GM18867 (cell line): ENCODE measurements around the gene MORN4.

Experiments
- ATAC-seq: cut with Tn5 transposase; IDR thresholded peaks from one replicate; pipeline ENCODE4 v1.9.1; 2021; ENCODE audit warnings: mild to moderate bottlenecking, moderate library complexity; ENCODE audit not compliant: unreplicated experiment

Gene MORN4

GRCh38 chr10:97575127-97575668 lies 58.1 kb downstream of the MORN4 start:
- no peak for ATAC-seq

GRCh38 chr10:97574374-97575126 lies 58.8 kb downstream of the MORN4 start:
- no peak for ATAC-seq

DNA sequence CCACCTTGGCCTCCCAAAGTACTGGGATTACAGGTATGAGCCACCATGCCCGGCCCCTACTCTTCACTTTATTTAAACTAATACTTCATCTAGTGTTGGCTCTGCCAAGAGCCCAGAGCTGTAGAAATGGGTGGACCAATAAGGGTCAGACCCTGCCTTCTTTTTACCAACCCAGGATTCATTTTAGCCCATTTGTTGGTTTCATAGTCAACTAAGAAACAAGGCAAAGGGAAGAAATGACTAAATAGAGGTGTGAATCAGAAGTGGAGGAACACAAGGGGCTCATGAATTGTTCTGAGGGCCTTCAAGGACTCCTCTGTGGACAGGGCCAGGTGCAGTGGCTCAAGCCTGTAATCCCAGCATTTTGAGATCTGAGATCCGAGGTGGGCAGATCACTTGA lies 59.6 kb downstream of the MORN4 start:
- ATAC-seq: no peak

- ATAC-seq: no peak
Observed at GRCh38 chr10:97573021-97573420, 60.3 kb downstream of the MORN4 start.

DNA sequence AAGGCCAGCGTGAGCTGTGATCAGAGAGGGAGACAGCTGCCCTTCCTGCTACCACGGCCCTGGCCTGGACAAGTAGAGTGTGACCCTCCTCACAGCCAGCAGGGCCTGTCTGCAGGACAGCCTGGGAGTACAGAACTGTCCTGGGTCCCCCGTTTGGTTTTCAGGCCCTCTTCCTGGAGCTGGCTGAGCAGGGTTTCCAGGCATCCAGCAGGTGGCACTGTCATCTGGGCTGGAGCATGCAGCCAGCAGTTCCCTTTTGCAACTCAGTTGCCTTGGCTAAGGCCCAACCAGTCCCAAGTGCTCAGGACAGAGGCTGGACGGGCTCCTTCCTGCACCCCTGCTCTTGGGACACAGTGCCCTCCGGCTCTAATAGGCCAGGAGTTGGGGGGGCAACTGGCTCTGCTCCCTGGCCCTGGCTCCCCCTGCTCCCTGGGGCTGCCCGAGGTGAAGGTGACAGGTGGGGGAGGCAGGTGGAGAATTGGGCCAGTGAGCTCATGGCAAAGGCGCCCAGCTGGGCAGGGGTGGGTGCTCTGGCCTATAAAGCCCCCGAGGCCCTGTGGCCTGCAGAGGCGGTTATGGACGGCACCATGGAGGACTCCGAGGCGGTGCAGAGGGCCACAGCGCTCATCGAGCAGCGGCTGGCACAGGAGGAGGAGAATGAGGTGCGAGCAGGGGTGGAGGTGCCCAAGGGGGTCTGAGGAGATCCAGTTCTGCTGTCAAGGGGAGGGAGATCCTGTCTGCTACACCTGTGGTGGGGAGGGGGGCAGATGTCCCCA lies 60.9 kb downstream of the MORN4 start, which contains the start of gene ANKRD2:
Gene ANKRD2 (plus strand): TSS at position 566 of the 776 bp plus-strand sequence. CDS start 10 bp downstream, at position 576.
- ATAC-seq: peak; percentile 74

GRCh38 chr10:97571622-97572021 lies 61.7 kb downstream of the MORN4 start:
- no peak for ATAC-seq

DNA sequence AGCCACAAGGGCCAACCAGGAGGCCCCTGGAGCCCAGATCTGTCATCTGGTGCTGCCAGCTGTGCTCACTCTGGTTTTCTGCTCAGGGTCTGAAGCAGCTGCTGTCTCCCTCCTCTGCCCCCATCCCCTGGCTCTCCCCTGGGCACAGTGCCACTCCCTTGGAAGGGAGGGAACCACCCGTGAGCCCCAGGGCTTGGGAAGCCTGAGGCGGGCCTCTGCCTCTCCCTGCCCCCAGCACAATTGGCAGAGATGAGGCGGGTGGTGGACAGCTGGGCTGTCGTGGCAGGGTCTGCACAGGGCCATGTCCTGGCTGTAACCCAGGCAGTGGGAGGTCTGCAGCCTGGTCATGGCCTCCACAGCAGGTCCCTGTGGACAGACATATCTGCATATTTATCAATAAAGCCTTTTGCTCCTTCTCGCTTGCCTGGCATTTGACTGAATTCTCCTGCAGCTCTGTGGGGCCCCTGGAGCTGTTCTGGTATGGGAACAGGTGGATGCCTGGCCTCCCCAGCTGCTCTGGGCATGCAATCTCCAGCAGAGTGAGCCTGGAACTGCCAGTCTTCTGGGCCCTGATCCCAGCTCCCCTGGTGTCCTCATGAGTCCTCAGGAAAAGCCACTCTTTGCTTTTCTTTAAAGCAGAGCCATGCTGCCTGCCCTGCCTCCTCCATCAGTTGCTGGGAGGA lies 62.4 kb downstream of the MORN4 start:
- ATAC-seq: no peak

DNA sequence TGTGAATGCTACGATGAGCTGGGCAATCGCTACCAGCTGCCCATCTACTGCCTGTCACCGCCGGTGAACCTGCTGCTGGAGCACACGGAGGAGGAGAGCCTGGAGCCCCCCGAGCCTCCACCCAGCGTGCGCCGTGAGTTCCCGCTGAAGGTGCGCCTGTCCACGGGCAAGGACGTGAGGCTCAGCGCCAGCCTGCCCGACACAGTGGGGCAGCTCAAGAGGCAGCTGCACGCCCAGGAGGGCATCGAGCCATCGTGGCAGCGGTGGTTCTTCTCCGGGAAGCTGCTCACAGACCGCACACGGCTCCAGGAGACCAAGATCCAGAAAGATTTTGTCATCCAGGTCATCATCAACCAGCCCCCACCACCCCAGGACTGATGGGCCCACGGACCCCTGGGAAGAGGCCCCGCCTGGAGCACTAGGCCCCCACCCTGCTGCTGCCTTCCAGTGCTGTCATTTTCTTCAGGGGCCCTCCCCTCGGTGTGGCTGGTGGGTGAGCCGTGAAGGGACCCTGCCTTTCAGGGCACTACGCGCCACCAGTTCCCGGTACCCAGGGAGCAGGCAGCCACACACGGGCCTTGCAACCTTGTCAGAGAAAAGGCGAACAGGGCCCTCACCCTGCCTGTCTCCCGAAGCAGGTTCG lies 63.0 kb downstream of the MORN4 start:
- no peak for ATAC-seq

GRCh38 chr10:97567891-97568290 lies 65.4 kb downstream of the MORN4 start:
- ATAC-seq: no peak

GRCh38 chr10:97566336-97566996 lies 66.8 kb downstream of the MORN4 start:
- no peak for ATAC-seq

- no peak for ATAC-seq
Observed at GRCh38 chr10:97564776-97565175, 68.5 kb downstream of the MORN4 start.
